ENCODE measurements around the gene STXBP6.

DNA sequence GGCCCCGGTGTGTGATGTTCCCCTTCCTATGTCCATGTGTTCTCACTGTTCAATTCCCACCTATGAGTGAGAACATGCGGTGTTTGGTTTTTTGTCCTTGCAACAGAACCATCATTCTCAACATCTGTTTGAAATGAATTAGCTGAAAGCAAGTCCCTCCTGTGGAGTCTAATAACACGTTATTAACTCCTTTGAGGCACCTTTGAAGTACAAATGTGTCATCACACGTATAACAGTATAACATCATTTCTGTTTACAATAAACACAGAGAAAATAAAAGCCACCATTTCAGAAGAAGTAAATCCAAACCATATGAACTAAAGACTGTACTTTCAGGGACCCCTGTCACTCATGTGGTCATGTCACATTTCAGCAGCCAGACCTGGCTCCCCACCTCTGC is 198.5 kb downstream of the STXBP6 start:
- TF ChIP-seq, protein P1, sequence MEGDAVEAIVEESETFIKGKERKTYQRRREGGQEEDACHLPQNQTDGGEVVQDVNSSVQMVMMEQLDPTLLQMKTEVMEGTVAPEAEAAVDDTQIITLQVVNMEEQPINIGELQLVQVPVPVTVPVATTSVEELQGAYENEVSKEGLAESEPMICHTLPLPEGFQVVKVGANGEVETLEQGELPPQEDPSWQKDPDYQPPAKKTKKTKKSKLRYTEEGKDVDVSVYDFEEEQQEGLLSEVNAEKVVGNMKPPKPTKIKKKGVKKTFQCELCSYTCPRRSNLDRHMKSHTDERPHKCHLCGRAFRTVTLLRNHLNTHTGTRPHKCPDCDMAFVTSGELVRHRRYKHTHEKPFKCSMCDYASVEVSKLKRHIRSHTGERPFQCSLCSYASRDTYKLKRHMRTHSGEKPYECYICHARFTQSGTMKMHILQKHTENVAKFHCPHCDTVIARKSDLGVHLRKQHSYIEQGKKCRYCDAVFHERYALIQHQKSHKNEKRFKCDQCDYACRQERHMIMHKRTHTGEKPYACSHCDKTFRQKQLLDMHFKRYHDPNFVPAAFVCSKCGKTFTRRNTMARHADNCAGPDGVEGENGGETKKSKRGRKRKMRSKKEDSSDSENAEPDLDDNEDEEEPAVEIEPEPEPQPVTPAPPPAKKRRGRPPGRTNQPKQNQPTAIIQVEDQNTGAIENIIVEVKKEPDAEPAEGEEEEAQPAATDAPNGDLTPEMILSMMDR (IDR thresholded peaks at IDR 0.05; ENCODE audit: extremely low read depth in 1 of 2, insufficient read depth in 1 of 2, low read depth in 1 of 2, low read length in 2 of 2): no peak
- TF ChIP-seq EZH2 (IDR thresholded peaks at IDR 0.05; ENCODE audit: borderline replicate concordance, low read depth, low read length, severe bottlenecking): no peak
- no peak for TF ChIP-seq POLR2A (IDR thresholded peaks at IDR 0.05; ENCODE audit: low read depth, low read length)
- no peak for TF ChIP-seq POLR2AphosphoS5 (IDR thresholded peaks at IDR 0.05; ENCODE audit: insufficient read depth, low read depth, low read length)
- TF ChIP-seq, protein P2, sequence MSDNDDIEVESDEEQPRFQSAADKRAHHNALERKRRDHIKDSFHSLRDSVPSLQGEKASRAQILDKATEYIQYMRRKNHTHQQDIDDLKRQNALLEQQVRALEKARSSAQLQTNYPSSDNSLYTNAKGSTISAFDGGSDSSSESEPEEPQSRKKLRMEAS (IDR thresholded peaks at IDR 0.05; ENCODE audit: insufficient read depth, insufficient read length): no peak
- no peak for TF ChIP-seq JUN (IDR thresholded peaks at IDR 0.05; ENCODE audit: borderline replicate concordance, insufficient read depth, insufficient read length, low read depth)

Data from endothelial cell of umbilical vein (primary cell).